ENCODE data around the gene SLC35F6. TPM values are rescaled to one million over a fixed set of nuclear protein-coding genes. Genes with fewer than 3 reads are reported as not detected.

SLC35F6 gene
- total and polyA plus RNA-seq, 4 donors = 11.4 to 30.7 (median 19.0) TPM

DNA sequence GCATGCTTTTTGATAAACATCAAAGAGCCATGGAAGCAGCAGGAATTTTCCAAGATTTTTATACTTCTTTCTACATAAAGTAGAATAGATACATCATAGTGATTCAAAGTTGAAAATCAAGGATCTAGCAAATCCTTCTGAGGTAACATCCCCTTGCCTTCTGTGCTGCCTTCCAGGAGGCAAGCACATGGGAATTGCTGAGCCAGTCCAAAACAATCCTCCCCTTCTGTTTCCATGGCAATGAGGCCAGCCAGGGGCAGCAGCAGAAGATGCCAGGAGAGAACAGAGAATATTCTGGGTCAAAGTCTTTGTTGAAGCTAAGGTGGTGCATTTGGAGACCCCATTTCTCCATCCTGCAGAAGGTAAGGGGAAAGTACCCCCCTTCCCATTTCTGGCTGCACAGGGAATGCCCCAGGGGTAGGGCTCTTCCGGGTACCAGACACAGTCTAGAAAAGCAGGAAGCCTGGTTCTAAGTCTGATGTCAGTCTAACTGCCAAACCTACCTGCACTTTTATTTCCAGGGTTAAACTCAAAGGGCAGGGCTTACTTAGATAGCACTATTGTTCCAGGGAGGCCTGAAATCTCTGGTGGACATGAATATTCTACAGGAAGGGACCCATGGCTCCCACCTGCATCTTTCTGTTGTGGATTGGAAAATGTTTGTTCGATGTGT is 43.8 kb downstream of the SLC35F6 start (continued):
- TF ChIP-seq ZBTB33 (IDR thresholded peaks at IDR 0.05) = no peak

DNA sequence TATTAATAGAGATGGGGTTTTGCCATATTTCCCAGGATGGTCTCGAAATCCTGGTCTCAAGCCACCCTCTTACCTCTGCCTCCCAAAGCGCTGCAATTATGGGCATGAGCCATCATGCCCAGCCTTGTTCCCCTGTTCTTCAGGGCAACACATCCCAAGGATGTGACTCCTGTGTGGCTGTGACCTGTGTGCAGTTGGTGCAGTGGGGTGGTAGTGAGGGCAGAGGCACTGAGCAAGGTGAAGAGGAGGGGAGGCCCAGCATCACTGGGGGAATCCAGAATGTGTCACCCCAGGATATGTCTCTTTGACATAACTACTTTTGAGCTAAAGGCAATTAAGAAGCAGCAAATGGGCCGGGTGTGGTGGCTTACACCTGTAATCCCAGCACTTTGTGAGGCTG is 45.1 kb downstream of the SLC35F6 start:
- DNase-seq (ENCODE audit: low spot score) = no peak
- TF ChIP-seq, protein P1, sequence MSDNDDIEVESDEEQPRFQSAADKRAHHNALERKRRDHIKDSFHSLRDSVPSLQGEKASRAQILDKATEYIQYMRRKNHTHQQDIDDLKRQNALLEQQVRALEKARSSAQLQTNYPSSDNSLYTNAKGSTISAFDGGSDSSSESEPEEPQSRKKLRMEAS (IDR thresholded peaks at IDR 0.05) = no peak
- no peak for TF ChIP-seq ZBTB33 (IDR thresholded peaks at IDR 0.05)
- TF ChIP-seq SP1 (IDR thresholded peaks at IDR 0.05) = no peak
- Histone ChIP-seq H3K9me3 (ENCODE audit: control insufficient read depth in 4 of 4, low read length in 3 of 4) (no peaks in the 10 kb centered on the region), H3K4me1 (ENCODE audit: control insufficient read depth in 4 of 4, insufficient read depth in 4 of 4, low read length in 3 of 4) (no peaks in the 10 kb centered on the region), H3K27ac (ENCODE audit: low read depth in 1 of 2, low read length in 2 of 2) (no peak overlapping the region), H3K4me3 (ENCODE audit: low read depth in 1 of 3, low read length in 3 of 3) (no peak overlapping the region), H3K27me3 (ENCODE audit: control insufficient read depth in 4 of 4, insufficient read depth in 4 of 4, low read length in 3 of 4) (peaks cover 0 to 4% (median 0%) of the 10 kb centered on the region in 4 donors), H3K9ac (ENCODE audit: low read depth in 1 of 2, low read length in 2 of 2) (no peak overlapping the region), H3K36me3 (ENCODE audit: control insufficient read depth in 4 of 4, insufficient read depth in 3 of 4, low read depth in 1 of 4, low read length in 3 of 4) (no peaks in the 10 kb centered on the region)
- WGBS = 87% methylated on average over 3 of the region's 3 CpGs

GRCh38 chr2:26809876-26810577 is 45.9 kb downstream of the SLC35F6 start:
- Histone ChIP-seq H3K4me1 (ENCODE audit: control insufficient read depth in 4 of 4, insufficient read depth in 4 of 4, low read length in 3 of 4) (no peaks in the 10 kb centered on the region), H3K36me3 (ENCODE audit: control insufficient read depth in 4 of 4, insufficient read depth in 3 of 4, low read depth in 1 of 4, low read length in 3 of 4) (no peaks in the 10 kb centered on the region), H3K27ac (ENCODE audit: low read depth in 1 of 2, low read length in 2 of 2) (no peak overlapping the region), H3K9ac (ENCODE audit: low read depth in 1 of 2, low read length in 2 of 2) (no peak overlapping the region), H3K4me3 (ENCODE audit: low read depth in 1 of 3, low read length in 3 of 3) (no peak overlapping the region), H3K9me3 (ENCODE audit: control insufficient read depth in 4 of 4, low read length in 3 of 4) (no peaks in the 10 kb centered on the region), H3K27me3 (ENCODE audit: control insufficient read depth in 4 of 4, insufficient read depth in 4 of 4, low read length in 3 of 4) (peaks cover 0 to 4% (median 0%) of the 10 kb centered on the region in 4 donors)
- no peak for TF ChIP-seq CTCF (IDR thresholded peaks at IDR 0.05; ENCODE audit: low read depth, low read length, missing input control)
- no peak for TF ChIP-seq EGR1 (IDR thresholded peaks at IDR 0.05; ENCODE audit: low read depth in 2 of 2)
- TF ChIP-seq RXRA (IDR thresholded peaks at IDR 0.05) = no peak
- no peak for TF ChIP-seq ATF3 (IDR thresholded peaks at IDR 0.05)
- TF ChIP-seq ZBTB33 (IDR thresholded peaks at IDR 0.05) = no peak
- no peak for TF ChIP-seq SP1 (IDR thresholded peaks at IDR 0.05)
- DNase-seq (ENCODE audit: low spot score) = no peak
- 49% methylated on average over 6 of the region's 6 CpGs for WGBS
